Thyroid gland (tissue), 4 donors: ENCODE data around the gene MROH8.

ENCODE experiments used
- CTCF ChIP-seq, 6 experiments: fragments of 200-600 bp in 3 of 6; fragments of 450-650 bp in 3 of 6; sonication (generic) in 3 of 6; IDR thresholded peaks; one replicate each; pipeline ENCODE4 v1.5.1; 2016 to 2019; ENCODE audit warnings: antibody characterized with exemption in 6 of 6, mild to moderate bottlenecking in 2 of 6, inconsistent platforms in 1 of 6, moderate library complexity in 1 of 6
- POLR2A ChIP-seq, 2 donors: fragments of 450-650 bp; IDR thresholded peaks; one replicate each; pipeline ENCODE4 v1.6.1; 2017; ENCODE audit warnings: antibody characterized with exemption in 2 of 2, mild to moderate bottlenecking in 2 of 2, moderate library complexity in 1 of 2

- no peak for TF ChIP-seq CTCF (IDR thresholded peaks at IDR 0.05)
- no peak for TF ChIP-seq POLR2A (IDR thresholded peaks at IDR 0.05)
Measured at GRCh38 chr20:37201827-37202162, 22.4 kb upstream of the MROH8 start.
